ENCODE measurements around the gene POLR2C.
"Not testable (repeated sequence)": the region's sequence is repeated elsewhere in the genome, so short reads cannot be mapped to it uniquely, and the experiment has no call there.

Gene POLR2C

GRCh38 chr16:57432989-57433388 lies 29.5 kb upstream of the POLR2C start:
- H3K4me3 ChIP-seq (ENCODE audit: low read length), result no peak overlapping the region
- DNase-seq (ENCODE audit: low read depth), result no peak
- TF ChIP-seq CTCF (conservative IDR thresholded peaks at IDR 0.05; ENCODE audit: low read length), result no peak

DNA sequence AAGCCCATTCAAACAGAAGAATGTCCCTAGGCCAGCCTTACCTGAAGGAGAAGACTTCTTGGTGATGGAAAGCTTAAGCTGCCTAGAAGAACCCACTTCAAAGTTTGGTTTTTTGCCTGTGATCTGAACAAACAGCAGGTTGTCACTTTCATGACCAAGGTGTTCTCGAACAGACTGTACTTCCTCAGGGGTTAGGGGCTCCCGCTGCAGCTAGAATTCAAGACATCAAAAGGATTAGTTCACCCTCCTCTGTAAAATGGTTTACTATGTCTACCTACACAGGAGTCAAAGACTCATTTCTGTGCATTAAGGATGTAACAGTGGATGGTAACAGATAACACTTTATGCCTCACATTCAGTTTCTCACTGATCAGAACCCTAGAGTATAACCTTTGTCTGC lies 28.5 kb upstream of the POLR2C start:
- no peak for TF ChIP-seq CTCF (conservative IDR thresholded peaks at IDR 0.05; ENCODE audit: low read length)
- no peak overlapping the region for H3K4me3 ChIP-seq (ENCODE audit: low read length)
- DNase-seq (ENCODE audit: low read depth), result no peak

- no peak for DNase-seq (ENCODE audit: low read depth)
- TF ChIP-seq CTCF (conservative IDR thresholded peaks at IDR 0.05; ENCODE audit: low read length), result no peak
- H3K4me3 ChIP-seq (ENCODE audit: low read length), result no peak overlapping the region
These were observed 26.6 kb upstream of the POLR2C start for GRCh38 chr16:57435838-57436237.

DNA sequence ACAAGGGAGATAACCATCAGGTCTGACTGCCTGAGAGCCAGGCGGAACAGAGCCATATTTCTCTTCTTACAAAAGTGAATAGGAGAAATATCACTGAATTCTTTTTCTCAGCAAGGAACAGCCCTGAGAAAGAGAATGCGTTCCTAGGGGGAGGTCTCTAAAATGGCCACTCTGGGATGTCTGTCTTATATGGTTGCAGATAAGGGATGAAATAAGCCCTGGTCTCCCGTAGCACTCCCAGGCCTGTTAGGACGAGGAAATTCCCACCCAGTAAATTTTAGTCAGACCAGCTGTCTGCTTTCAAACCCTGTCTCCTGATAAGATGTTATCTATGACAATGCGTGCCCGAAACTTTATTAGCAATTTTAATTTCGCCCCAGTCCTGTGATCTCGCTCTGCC lies 22.5 kb upstream of the POLR2C start:
- DNase-seq (ENCODE audit: low read depth), result not testable (repeated sequence)

DNA sequence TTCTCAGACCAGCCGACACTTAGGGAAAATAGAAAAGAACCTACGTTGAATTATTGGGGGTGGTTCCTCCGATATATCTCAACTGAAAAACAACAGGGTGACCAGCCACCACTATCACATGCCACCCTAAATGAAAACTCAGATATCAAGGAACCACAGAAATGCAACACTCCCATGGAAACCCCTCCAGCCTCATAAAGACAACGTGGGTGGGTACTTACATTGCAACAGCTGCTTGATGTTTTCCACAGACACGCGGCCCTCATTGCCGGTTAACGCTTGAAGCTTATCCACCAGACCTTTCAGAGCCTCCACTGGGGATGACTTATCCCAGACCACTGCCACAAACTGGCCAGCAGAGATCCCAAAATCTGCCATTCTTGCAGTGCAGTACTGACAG lies 21.9 kb upstream of the POLR2C start:
- H3K4me3 ChIP-seq (ENCODE audit: low read length); DNase-seq (ENCODE audit: low read depth): not testable (repeated sequence)

More for the DNA sequence above, 22.5 kb upstream of the POLR2C start:
- H3K4me3 ChIP-seq (ENCODE audit: low read length), result not testable (repeated sequence)

DNA sequence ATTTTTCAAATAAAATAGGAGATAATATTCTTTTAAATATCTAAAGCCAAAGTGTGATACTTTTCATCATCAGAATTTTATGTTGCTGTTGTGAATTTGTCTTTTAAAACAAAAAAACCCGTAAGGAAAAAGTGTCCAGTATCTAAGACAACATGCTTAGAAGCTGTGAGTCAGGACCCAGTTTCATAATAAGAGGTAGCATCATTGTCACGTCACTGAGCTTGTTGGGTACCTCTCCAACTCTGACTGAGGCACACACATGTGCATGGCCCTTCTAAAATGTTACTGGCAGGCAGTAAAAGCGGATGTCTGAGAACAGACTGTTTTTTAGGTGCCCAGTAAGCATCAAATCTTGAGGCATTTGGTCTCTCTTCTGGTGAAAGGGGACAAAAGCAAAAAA lies 17.8 kb upstream of the POLR2C start:
- peak; percentile 70 for DNase-seq (ENCODE audit: low read depth)
- TF ChIP-seq CTCF (conservative IDR thresholded peaks at IDR 0.05; ENCODE audit: low read length), result no peak
- H3K4me3 ChIP-seq (ENCODE audit: low read length), result no peak overlapping the region

DNA sequence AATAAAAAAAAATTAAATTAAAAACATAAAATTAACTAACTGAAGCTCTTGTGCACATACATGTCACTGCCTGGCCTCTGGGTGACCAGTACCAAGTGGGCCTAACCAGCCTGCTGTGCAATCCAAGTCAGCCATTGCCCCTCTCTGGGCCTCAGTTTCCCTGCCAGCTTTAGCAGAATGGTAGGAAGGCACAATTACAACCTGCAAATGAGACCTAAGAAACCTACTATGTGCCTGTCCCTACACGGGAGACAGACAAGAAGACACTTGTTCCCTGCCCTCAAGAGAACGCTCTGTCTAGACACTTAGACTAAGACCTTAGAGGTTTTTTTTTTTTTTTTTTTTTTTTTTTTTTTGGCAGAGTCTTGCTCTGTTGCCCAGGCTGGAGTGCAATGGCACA lies 17.0 kb upstream of the POLR2C start:
- no peak overlapping the region for H3K4me3 ChIP-seq (ENCODE audit: low read length)
- TF ChIP-seq CTCF (conservative IDR thresholded peaks at IDR 0.05; ENCODE audit: low read length), result no peak
- DNase-seq (ENCODE audit: low read depth), result no peak

- peak overlapping the region; percentile 76 for H3K4me3 ChIP-seq (ENCODE audit: low read length)
- no peak for TF ChIP-seq CTCF (conservative IDR thresholded peaks at IDR 0.05; ENCODE audit: low read length)
- DNase-seq (ENCODE audit: low read depth), result peak; percentile 16
These were observed 15.8 kb upstream of the POLR2C start for GRCh38 chr16:57446531-57447185.
